Tibial artery (tissue), 4 donors: ENCODE measurements around the gene PRXL2A.

Experiments
- DNase-seq, 2 donors: peaks; one replicate each; pipeline ENCODE4 v3.0.0-alpha.2; 2019
- H3K27ac ChIP-seq, 2 donors: fragments of 200-600 bp; sonication (generic) in 1 of 2; 1 replicate in 1 of 2; 2 replicates in 1 of 2; pipeline ENCODE4 v1.5.1; 2018 to 2019; ENCODE audit warnings: mild to moderate bottlenecking in 1 of 2
- H3K27me3 ChIP-seq, 2 donors: fragments of 200-600 bp; sonication (generic) in 1 of 2; one replicate each; pipeline versions ENCODE4 v1.5.1 to v1.6.0; 2016 to 2019
- H3K36me3 ChIP-seq, 3 donors: fragments of 200-600 bp; sonication (generic) in 2 of 3; one replicate each; pipeline ENCODE4 v1.5.1; 2016 to 2019; ENCODE audit warnings: mild to moderate bottlenecking in 2 of 3
- H3K4me1 ChIP-seq, 4 donors: fragments of 200-600 bp; sonication (generic) in 2 of 4; 1 replicate in 3 of 4; 2 replicates in 1 of 4; pipeline ENCODE4 v1.5.1; 2016 to 2019
- H3K4me3 ChIP-seq, 2 donors: fragments of 200-600 bp; sonication (generic) in 1 of 2; 1 replicate in 1 of 2; 2 replicates in 1 of 2; pipeline ENCODE4 v1.5.1; 2018 to 2019; ENCODE audit warnings: mild to moderate bottlenecking in 2 of 2
- H3K9me3 ChIP-seq, 3 donors: fragments of 200-600 bp; sonication (generic) in 1 of 3; one replicate each; pipeline ENCODE4 v1.5.1; 2016 to 2019
- CTCF ChIP-seq, 2 experiments: fragments of 200-600 bp in 1 of 2; fragments of 450-650 bp in 1 of 2; IDR thresholded peaks; one replicate each; pipeline ENCODE4 v1.5.1; 2017 to 2019; ENCODE audit warnings: antibody characterized with exemption in 2 of 2, mild to moderate bottlenecking in 1 of 2, moderate library complexity in 1 of 2
- intact Hi-C: fragments of 100-400 bp; cut with DNase I; formaldehyde crosslinking; loops from one replicate; pipeline ENCODE4 v1.15.0; 2023; ENCODE audit warnings: low total_unique reads

Gene PRXL2A

GRCh38 chr10:80460399-80461207 is 52.3 kb downstream of the PRXL2A start:
- no peak overlapping the region for H3K4me3 ChIP-seq
- H3K36me3 ChIP-seq: no peaks in the 10 kb centered on the region
- DNase-seq: no peak
- TF ChIP-seq CTCF (IDR thresholded peaks at IDR 0.05): no peak
- intact Hi-C loops: no loop called here
- no peaks in the 10 kb centered on the region for H3K27me3 ChIP-seq
- H3K4me1 ChIP-seq: peaks cover 0 to 96% (median 77%) of the 10 kb centered on the region in 4 donors
- no peaks in the 10 kb centered on the region for H3K9me3 ChIP-seq
- no peak overlapping the region for H3K27ac ChIP-seq

GRCh38 chr10:80461208-80462183 is 53.1 kb downstream of the PRXL2A start:
- Histone ChIP-seq H3K4me1 (peaks cover 0 to 96% (median 68%) of the 10 kb centered on the region in 4 donors), H3K36me3 (no peaks in the 10 kb centered on the region), H3K27ac (peak overlapping the region; percentile 62 to 68), H3K9me3 (no peaks in the 10 kb centered on the region), H3K4me3 (no peak overlapping the region), H3K27me3 (no peaks in the 10 kb centered on the region)
- no peak for TF ChIP-seq CTCF (IDR thresholded peaks at IDR 0.05)
- DNase-seq: peak in 1 of 2 donors; percentile 48
- intact Hi-C loops: no loop called here

GRCh38 chr10:80462299-80462980 is 54.1 kb downstream of the PRXL2A start:
- peak in 1 of 2 donors; percentile 46 for DNase-seq
- Histone ChIP-seq H3K27me3 (no peaks in the 10 kb centered on the region), H3K36me3 (no peaks in the 10 kb centered on the region), H3K9me3 (no peaks in the 10 kb centered on the region), H3K27ac (peak overlapping the region; percentile 62 to 68), H3K4me3 (peak overlapping the region in 1 of 2 donors; percentile 4), H3K4me1 (peaks cover 0 to 96% (median 68%) of the 10 kb centered on the region in 4 donors)
- intact Hi-C loops: no loop called here
- TF ChIP-seq CTCF (IDR thresholded peaks at IDR 0.05): no peak

- Histone ChIP-seq H3K9me3 (no peaks in the 10 kb centered on the region), H3K36me3 (no peaks in the 10 kb centered on the region), H3K27ac (peak overlapping the region; percentile 62 to 68), H3K27me3 (no peaks in the 10 kb centered on the region), H3K4me3 (peak overlapping the region in 1 of 2 donors; percentile 4), H3K4me1 (peaks cover 0 to 96% (median 67%) of the 10 kb centered on the region in 4 donors)
- DNase-seq: no peak
- no peak for TF ChIP-seq CTCF (IDR thresholded peaks at IDR 0.05)
- intact Hi-C loops: no loop called here
Measured at GRCh38 chr10:80462981-80463741, 54.8 kb downstream of the PRXL2A start.
